CD8-positive, alpha-beta memory T cell (primary cell): ENCODE data around the gene CFAP119. TPM values are rescaled to one million over a fixed set of nuclear protein-coding genes. Genes with fewer than 3 reads are reported as not detected.

ENCODE experiments used
- CTCF ChIA-PET: fragments of 350-600 bp; sonication (Branson Sonifier 250); formaldehyde crosslinking; loops from one replicate; lab custom pipeline; 2021; ENCODE audit warnings: antibody characterized with exemption; lab: Charles Lee
- POLR2A ChIA-PET: fragments of 350-600 bp; sonication (Branson Sonifier 250); formaldehyde crosslinking; loops from one replicate; lab custom pipeline; 2021; ENCODE audit warnings: antibody characterized with exemption; lab: Charles Lee
- DNase-seq, 5 donors: peaks; one replicate each; pipeline versions ENCODE4 v3.0.0 to v3.0.0-alpha.2; 2020 to 2022; ENCODE audit warnings: mixed read lengths in 1 of 5
- H3K27ac ChIP-seq: one replicate; pipeline ENCODE4 v1.7.0; 2013; ENCODE audit warnings: low read depth, mild to moderate bottlenecking, low read length, moderate library complexity
- H3K27me3 ChIP-seq: 2 replicates; pipeline ENCODE4 v1.7.0; 2013; ENCODE audit warnings: low read length, mild to moderate bottlenecking; ENCODE audit not compliant: insufficient read depth, poor library complexity, severe bottlenecking
- H3K36me3 ChIP-seq: 2 replicates; pipeline ENCODE4 v1.7.0; 2013; ENCODE audit warnings: mild to moderate bottlenecking, low read length, moderate library complexity; ENCODE audit not compliant: insufficient read depth
- H3K4me1 ChIP-seq: 2 replicates; pipeline ENCODE4 v1.7.0; 2013; ENCODE audit warnings: mild to moderate bottlenecking, low read length, moderate library complexity; ENCODE audit not compliant: insufficient read depth
- H3K4me3 ChIP-seq: 2 replicates; pipeline ENCODE4 v1.7.0; 2013; ENCODE audit warnings: mild to moderate bottlenecking, low read length
- H3K9me3 ChIP-seq: 2 replicates; pipeline ENCODE4 v1.7.0; 2013; ENCODE audit warnings: mild to moderate bottlenecking, low read length
- H3K27ac Mint-ChIP-seq, 8 donors: one replicate each; pipeline ENCODE4 v1.8.0; 2020 to 2021; ENCODE audit warnings: mixed read lengths in 8 of 8, mild to moderate bottlenecking in 6 of 8, inconsistent platforms in 3 of 8, moderate library complexity in 3 of 8
- H3K27me3 Mint-ChIP-seq, 2 donors: one replicate each; pipeline ENCODE4 v1.8.0; 2020 to 2021; ENCODE audit warnings: mixed read lengths in 2 of 2, mild to moderate bottlenecking in 1 of 2, moderate library complexity in 1 of 2
- H3K36me3 Mint-ChIP-seq, 3 donors: one replicate each; pipeline ENCODE4 v1.8.0; 2020 to 2021; ENCODE audit warnings: mixed read lengths in 3 of 3, inconsistent platforms in 1 of 3, mild to moderate bottlenecking in 1 of 3
- H3K4me1 Mint-ChIP-seq, 3 donors: one replicate each; pipeline ENCODE4 v1.8.0; 2020 to 2021; ENCODE audit warnings: mixed read lengths in 3 of 3, inconsistent platforms in 1 of 3, mild to moderate bottlenecking in 1 of 3
- H3K4me3 Mint-ChIP-seq, 7 donors: one replicate each; pipeline ENCODE4 v1.8.0; 2020 to 2021; ENCODE audit warnings: mixed read lengths in 7 of 7, mild to moderate bottlenecking in 6 of 7, moderate library complexity in 4 of 7, inconsistent platforms in 2 of 7
- H3K9me3 Mint-ChIP-seq, 5 donors: one replicate each; pipeline ENCODE4 v1.8.0; 2020 to 2022; ENCODE audit warnings: mixed read lengths in 5 of 5, mild to moderate bottlenecking in 3 of 5, moderate library complexity in 2 of 5, inconsistent platforms in 1 of 5
- polyA plus RNA-seq: library from polyadenylated mRNA; unstranded; fragments of 300-500 nt; fragmentation: Illumina TruSeq; gene quantifications from one replicate; pipeline ENCODE4 v1.2.3, GENCODE V29; 2021
- total RNA-seq, 2 experiments: library from RNA; stranded (reverse); gene quantifications; one replicate each; pipeline ENCODE4 v1.2.3, GENCODE V29; 2021

CFAP119 gene
- total and polyA plus RNA-seq, 3 experiments from 2014 or later = 0.25 to 6.9 (median 6.5) TPM

- H3K4me1 ChIP-seq = peaks cover 18% of the 10 kb centered on the region
- CTCF ChIA-PET = no interaction called here
- Mint-ChIP-seq H3K9me3 (no peaks in the 10 kb centered on the region), H3K27ac (peak overlapping the region in 6 of 8 donors; percentile 27 to 78 (median 54)), H3K27me3 (no peaks in the 10 kb centered on the region), H3K4me3 (no peak overlapping the region), H3K4me1 (peaks cover 23 to 36% (median 27%) of the 10 kb centered on the region in 3 donors), H3K36me3 (peaks cover 22 to 87% (median 40%) of the 10 kb centered on the region in 3 donors)
- POLR2A ChIA-PET = no interaction called here
- H3K27me3 ChIP-seq = no peaks in the 10 kb centered on the region
- H3K27ac ChIP-seq = no peak overlapping the region
- peaks cover 82% of the 10 kb centered on the region for H3K36me3 ChIP-seq
- no peak for DNase-seq
- no peak overlapping the region for H3K4me3 ChIP-seq
- H3K9me3 ChIP-seq = no peaks in the 10 kb centered on the region
Observed at GRCh38 chr16:30720086-30720485, 41.8 kb downstream of the CFAP119 start.

GRCh38 chr16:30715750-30716445 lies 46.0 kb downstream of the CFAP119 start:
- H3K9me3 ChIP-seq = no peaks in the 10 kb centered on the region
- H3K4me3 Mint-ChIP-seq = peak overlapping the region in 6 of 7 donors; percentile 4 to 78 (median 65)
- peak; percentile 29 to 68 (median 38) for DNase-seq
- peak overlapping the region; percentile 45 for H3K27ac ChIP-seq
- ChIA-PET CTCF (no interaction called here), POLR2A (interaction anchor here (0.6 kb wide), 1 partner anchor 22 kb away, joined by 3 read pairs; no protein-coding TSS in a partner anchor)
- peak overlapping the region; percentile 70 to 99 (median 96) for H3K27ac Mint-ChIP-seq
- no peaks in the 10 kb centered on the region for H3K27me3 Mint-ChIP-seq
- H3K4me1 Mint-ChIP-seq = peaks cover 24 to 33% (median 32%) of the 10 kb centered on the region in 3 donors
- H3K27me3 ChIP-seq = no peaks in the 10 kb centered on the region
- H3K36me3 Mint-ChIP-seq = peaks cover 36 to 79% (median 37%) of the 10 kb centered on the region in 3 donors
- no peaks in the 10 kb centered on the region for H3K9me3 Mint-ChIP-seq
- peaks cover 24% of the 10 kb centered on the region for H3K4me1 ChIP-seq
- peaks cover 75% of the 10 kb centered on the region for H3K36me3 ChIP-seq
- no peak overlapping the region for H3K4me3 ChIP-seq

- CTCF ChIA-PET = interaction anchor here (1.1 kb wide), 1 partner anchor 36 kb away, joined by 3 read pairs; the partner anchor contains the start of gene PHKG2
- POLR2A ChIA-PET = no interaction called here
- H3K9me3 Mint-ChIP-seq = no peaks in the 10 kb centered on the region
- Histone ChIP-seq H3K4me3 (no peak overlapping the region), H3K9me3 (no peaks in the 10 kb centered on the region), H3K27me3 (no peaks in the 10 kb centered on the region), H3K36me3 (peaks cover 85% of the 10 kb centered on the region), H3K27ac (no peak overlapping the region), H3K4me1 (peaks cover 19% of the 10 kb centered on the region)
- H3K36me3 Mint-ChIP-seq = peaks cover 51 to 89% (median 52%) of the 10 kb centered on the region in 3 donors
- H3K4me3 Mint-ChIP-seq = no peak overlapping the region
- DNase-seq = no peak
- H3K27ac Mint-ChIP-seq = peak overlapping the region in 6 of 8 donors; percentile 7 to 69 (median 35)
- H3K4me1 Mint-ChIP-seq = peaks cover 19 to 22% (median 22%) of the 10 kb centered on the region in 3 donors
- no peaks in the 10 kb centered on the region for H3K27me3 Mint-ChIP-seq
Observed at GRCh38 chr16:30711712-30712111, 50.1 kb downstream of the CFAP119 start.

- ChIA-PET POLR2A (no interaction called here), CTCF (interaction anchor here (0.7 to 1.1 kb wide), 2 partner anchors 37 to 232 kb away, joined by 3 read pairs; partner anchors contain the start of gene PHKG2)
- no peak for DNase-seq
- Mint-ChIP-seq H3K9me3 (no peaks in the 10 kb centered on the region), H3K27me3 (no peaks in the 10 kb centered on the region), H3K36me3 (peaks cover 45 to 89% (median 48%) of the 10 kb centered on the region in 3 donors), H3K27ac (peak overlapping the region in 5 of 8 donors; percentile 13 to 66 (median 43)), H3K4me3 (no peak overlapping the region), H3K4me1 (peaks cover 13 to 15% (median 15%) of the 10 kb centered on the region in 3 donors)
- no peak overlapping the region for H3K27ac ChIP-seq
- H3K9me3 ChIP-seq = no peaks in the 10 kb centered on the region
- H3K4me3 ChIP-seq = no peak overlapping the region
- H3K27me3 ChIP-seq = no peaks in the 10 kb centered on the region
- peaks cover 85% of the 10 kb centered on the region for H3K36me3 ChIP-seq
- peaks cover 14% of the 10 kb centered on the region for H3K4me1 ChIP-seq
Observed at GRCh38 chr16:30710971-30711370, 50.9 kb downstream of the CFAP119 start.

Other genes with a start within 250 kb of the CFAP119 start
- 10 to 100 TPM; 13.5 to 15.1 TPM for gene ZNF768, start 235.5 kb downstream of the CFAP119 start, total RNA-seq
- 2.5 TPM for gene ZNF768, start 235.5 kb downstream of the CFAP119 start, polyA plus RNA-seq
- gene ZNF747, start 227.2 kb downstream of the CFAP119 start, total RNA-seq = 10 to 100 TPM; 13.5 to 17.0 TPM
- 8.4 TPM for gene ZNF747, start 227.2 kb downstream of the CFAP119 start, polyA plus RNA-seq
- 10 to 100 TPM; 15.1 to 15.7 TPM for gene ZNF764, start 203.7 kb downstream of the CFAP119 start, total RNA-seq
- 8.9 TPM for gene ZNF764, start 203.7 kb downstream of the CFAP119 start, polyA plus RNA-seq
- 10 to 100 TPM in 1 of 2 experiments, 1 to 10 TPM in 1; 9.6 to 10.8 TPM for gene ZNF688, start 190.3 kb downstream of the CFAP119 start, total RNA-seq
- 28.5 TPM for gene ZNF688, start 190.3 kb downstream of the CFAP119 start, polyA plus RNA-seq
- gene ZNF785, start 176.4 kb downstream of the CFAP119 start, total RNA-seq = 10 to 100 TPM; 10.9 to 13.0 TPM
- 4.8 TPM for gene ZNF785, start 176.4 kb downstream of the CFAP119 start, polyA plus RNA-seq
- 10 to 100 TPM; 14.6 to 15.7 TPM for gene ZNF689, start 151.7 kb downstream of the CFAP119 start, total RNA-seq
- 13.7 TPM for gene ZNF689, start 151.7 kb downstream of the CFAP119 start, polyA plus RNA-seq
- gene PRR14, start 111.1 kb downstream of the CFAP119 start, total RNA-seq = 10 to 100 TPM; 87.5 to 92.5 TPM
- 29.7 TPM for gene PRR14, start 111.1 kb downstream of the CFAP119 start, polyA plus RNA-seq
- gene FBRS, start 103.6 kb downstream of the CFAP119 start, total RNA-seq = 100 to 1,000 TPM; 115 to 124 TPM
- gene FBRS, start 103.6 kb downstream of the CFAP119 start, polyA plus RNA-seq = 7.1 TPM
- 10 to 100 TPM; 75.4 to 76.3 TPM for gene SRCAP, start 62.9 kb downstream of the CFAP119 start, total RNA-seq
- gene SRCAP, start 62.9 kb downstream of the CFAP119 start, polyA plus RNA-seq = 33.0 TPM
- 10 to 100 TPM; 31.8 to 32.2 TPM for gene PHKG2, start 13.6 kb downstream of the CFAP119 start, total RNA-seq
- gene PHKG2, start 13.6 kb downstream of the CFAP119 start, polyA plus RNA-seq = 47.0 TPM
- gene RNF40, start 260 bp upstream of the CFAP119 start, total RNA-seq = 100 to 1,000 TPM; 152 to 157 TPM
- gene RNF40, start 260 bp upstream of the CFAP119 start, polyA plus RNA-seq = 61.9 TPM
- 1 to 10 TPM; 5.6 to 5.7 TPM for gene ZNF629, start 25.1 kb upstream of the CFAP119 start, total RNA-seq
- gene ZNF629, start 25.1 kb upstream of the CFAP119 start, polyA plus RNA-seq = 1.1 TPM
- 10 to 100 TPM; 31.7 to 35.0 TPM for gene BCL7C, start 132.0 kb upstream of the CFAP119 start, total RNA-seq
- gene BCL7C, start 132.0 kb upstream of the CFAP119 start, polyA plus RNA-seq = 52.3 TPM
- under 1 TPM in 1 of 2 experiments, not detected in 1; 0.33 TPM for gene CTF1, start 134.6 kb upstream of the CFAP119 start, total RNA-seq
- gene CTF1, start 134.6 kb upstream of the CFAP119 start, polyA plus RNA-seq = not detected
- gene FBXL19, start 161.5 kb upstream of the CFAP119 start, total RNA-seq = 10 to 100 TPM; 28.7 to 29.2 TPM
- 0.25 TPM for gene FBXL19, start 161.5 kb upstream of the CFAP119 start, polyA plus RNA-seq
- gene ORAI3, start 187.0 kb upstream of the CFAP119 start, total RNA-seq = 1 to 10 TPM; 8.5 to 8.8 TPM
- gene ORAI3, start 187.0 kb upstream of the CFAP119 start, polyA plus RNA-seq = 25.8 TPM
- 10 to 100 TPM; 24.7 to 28.8 TPM for gene SETD1A, start 195.7 kb upstream of the CFAP119 start, total RNA-seq
- 2.6 TPM for gene SETD1A, start 195.7 kb upstream of the CFAP119 start, polyA plus RNA-seq
- gene HSD3B7, start 223.1 kb upstream of the CFAP119 start, total RNA-seq = 1 to 10 TPM; 1.6 to 2.1 TPM
- gene HSD3B7, start 223.1 kb upstream of the CFAP119 start, polyA plus RNA-seq = not detected
- gene STX1B, start 248.6 kb upstream of the CFAP119 start, total RNA-seq = under 1 TPM; 0.40 to 0.79 TPM
- gene STX1B, start 248.6 kb upstream of the CFAP119 start, polyA plus RNA-seq = 0.03 TPM